ENCODE data around the gene SELPLG.

GRCh38 chr12:108578813-108579212 lies 54.9 kb downstream of the SELPLG start:
- TF ChIP-seq CTCF (IDR thresholded peaks at IDR 0.05): no peak
- TF ChIP-seq EP300 (IDR thresholded peaks at IDR 0.05): no peak

All from ovary (tissue), 3 donors.